GM18951 (cell line): ENCODE data around the gene CFAP161.

Experiments
- POLR2A ChIP-seq: IDR thresholded peaks from 4 replicates; pipeline ENCODE4 v1.6.1; 2011; ENCODE audit warnings: mild to moderate bottlenecking; ENCODE audit not compliant: insufficient read length, insufficient read depth; ENCODE audit errors: extremely low read depth
- in situ Hi-C: fragments of 300-500 bp; cut with MboI; formaldehyde crosslinking; loops from one replicate; pipeline ENCODE4 v1.12.0; 2022; ENCODE audit warnings: low sequenced_read_pairs, mixed read lengths, inconsistent platforms; ENCODE audit not compliant: unreplicated experiment

Gene CFAP161

DNA sequence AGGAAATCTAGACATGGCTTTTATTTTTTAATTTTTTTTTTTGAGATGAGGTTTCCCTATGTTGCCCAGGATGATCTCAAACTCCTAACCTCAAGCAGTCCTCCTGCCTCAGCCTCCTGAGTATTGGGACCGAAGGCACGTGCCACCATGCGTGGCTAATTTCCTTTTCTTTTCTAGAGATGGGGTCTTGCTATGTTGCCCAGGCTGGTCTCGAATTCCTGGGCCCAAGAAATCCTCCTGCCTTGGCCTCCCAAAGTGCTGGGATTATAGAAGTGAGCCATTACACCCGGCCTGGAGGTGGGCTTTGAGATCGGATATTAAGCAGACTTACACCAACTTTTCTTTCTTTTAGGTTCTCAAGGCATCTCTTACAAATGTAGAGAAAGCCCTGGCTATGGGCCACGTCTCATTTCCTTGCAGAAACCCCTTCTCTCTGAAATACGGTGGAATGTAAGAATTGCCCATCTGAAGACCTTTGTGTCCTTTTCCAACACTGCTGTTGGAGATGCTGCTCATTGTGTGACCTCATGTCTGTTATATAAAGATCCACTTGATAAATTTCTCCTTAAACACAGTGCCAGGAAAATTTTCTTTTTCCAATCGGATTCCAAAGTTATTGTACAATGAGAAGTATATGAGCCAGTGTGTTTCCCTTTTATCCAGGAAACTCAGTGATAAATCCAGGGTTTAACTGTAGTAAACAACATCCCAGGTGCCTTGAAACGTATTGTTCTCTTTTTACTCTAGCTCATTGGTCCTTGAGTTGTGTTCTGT, 36.8 kb upstream of the CFAP161 start:
- in situ Hi-C loops, result no loop called here
- TF ChIP-seq POLR2A, result no peak

DNA sequence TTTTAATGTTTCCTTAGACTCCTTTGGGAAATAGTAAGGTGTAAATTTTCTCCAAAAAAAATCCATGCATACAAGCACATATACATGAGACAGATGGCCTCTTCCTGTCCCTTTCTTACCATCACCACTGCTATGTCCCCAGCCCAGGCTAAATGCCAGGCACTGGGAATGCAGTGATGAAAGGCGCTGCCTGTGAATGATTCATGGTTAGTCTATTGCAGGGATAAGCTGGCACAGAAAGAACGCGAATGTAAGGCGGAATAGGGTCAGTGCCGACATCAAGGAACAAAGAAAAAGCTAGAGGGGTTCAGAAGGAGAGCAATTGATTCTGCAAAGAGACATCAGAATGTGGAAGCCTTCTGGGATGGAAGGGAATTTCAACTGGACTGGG, 36.2 kb upstream of the CFAP161 start:
- no peak for TF ChIP-seq POLR2A
- in situ Hi-C loops, result no loop called here

DNA sequence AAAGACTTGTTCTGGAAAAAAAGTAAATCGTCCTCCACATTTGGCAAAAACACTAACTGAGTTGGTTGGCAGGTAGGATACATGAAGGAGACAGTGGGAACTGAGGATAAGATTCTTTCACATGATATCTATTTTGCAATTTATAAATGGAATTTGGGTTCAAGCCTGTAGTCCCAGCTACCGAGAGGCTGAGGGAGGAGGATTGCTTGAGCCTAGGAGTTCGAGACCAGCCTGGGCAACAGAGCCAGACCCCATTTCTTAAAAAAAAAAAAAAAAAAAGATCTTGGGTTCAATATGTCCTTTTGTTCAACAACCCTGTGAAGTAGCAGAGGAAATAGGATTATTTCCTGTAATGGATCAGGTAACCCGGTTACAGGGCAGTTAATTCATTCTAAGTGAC, 35.7 kb upstream of the CFAP161 start:
- in situ Hi-C loops, result no loop called here
- TF ChIP-seq POLR2A, result no peak

DNA sequence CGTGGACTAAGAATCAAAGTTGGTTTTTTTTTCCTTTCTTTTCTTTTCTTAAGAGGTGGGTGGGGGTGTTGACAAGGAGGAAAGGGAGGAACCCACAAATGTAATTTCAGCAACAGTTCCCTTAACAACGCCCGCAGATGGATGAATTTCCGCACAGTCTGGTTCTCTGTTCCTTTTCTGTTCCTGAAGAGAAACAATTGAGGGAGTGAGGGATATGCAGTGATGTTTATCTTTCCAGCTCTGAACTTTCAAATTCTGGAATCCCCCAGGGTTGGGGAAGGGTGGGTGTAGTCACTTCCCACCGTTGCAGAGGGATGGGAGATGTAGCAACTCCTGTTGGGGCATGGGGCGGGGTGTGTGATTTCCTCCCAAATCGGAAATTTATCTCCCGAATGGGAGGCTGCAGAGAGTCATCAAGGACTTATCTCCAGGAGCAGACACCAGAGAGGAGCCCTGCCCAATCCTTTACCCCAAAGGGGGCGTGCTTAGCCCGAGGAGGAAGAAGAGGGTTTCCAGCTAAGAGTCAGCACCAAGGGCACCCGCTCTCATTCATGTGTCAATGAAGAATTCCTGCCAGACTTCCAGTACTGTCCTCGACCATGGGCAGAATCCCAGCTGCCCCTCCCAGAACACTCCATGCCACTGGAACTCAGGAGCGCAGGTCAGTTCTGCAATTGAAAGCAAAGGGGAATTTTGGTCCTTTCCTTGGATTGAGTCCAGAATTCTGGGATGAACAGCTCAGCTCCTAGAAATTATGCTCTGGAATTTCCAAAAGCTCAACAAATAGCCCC, 35.0 kb upstream of the CFAP161 start:
- TF ChIP-seq POLR2A, result no peak
- in situ Hi-C loops, result no loop called here

DNA sequence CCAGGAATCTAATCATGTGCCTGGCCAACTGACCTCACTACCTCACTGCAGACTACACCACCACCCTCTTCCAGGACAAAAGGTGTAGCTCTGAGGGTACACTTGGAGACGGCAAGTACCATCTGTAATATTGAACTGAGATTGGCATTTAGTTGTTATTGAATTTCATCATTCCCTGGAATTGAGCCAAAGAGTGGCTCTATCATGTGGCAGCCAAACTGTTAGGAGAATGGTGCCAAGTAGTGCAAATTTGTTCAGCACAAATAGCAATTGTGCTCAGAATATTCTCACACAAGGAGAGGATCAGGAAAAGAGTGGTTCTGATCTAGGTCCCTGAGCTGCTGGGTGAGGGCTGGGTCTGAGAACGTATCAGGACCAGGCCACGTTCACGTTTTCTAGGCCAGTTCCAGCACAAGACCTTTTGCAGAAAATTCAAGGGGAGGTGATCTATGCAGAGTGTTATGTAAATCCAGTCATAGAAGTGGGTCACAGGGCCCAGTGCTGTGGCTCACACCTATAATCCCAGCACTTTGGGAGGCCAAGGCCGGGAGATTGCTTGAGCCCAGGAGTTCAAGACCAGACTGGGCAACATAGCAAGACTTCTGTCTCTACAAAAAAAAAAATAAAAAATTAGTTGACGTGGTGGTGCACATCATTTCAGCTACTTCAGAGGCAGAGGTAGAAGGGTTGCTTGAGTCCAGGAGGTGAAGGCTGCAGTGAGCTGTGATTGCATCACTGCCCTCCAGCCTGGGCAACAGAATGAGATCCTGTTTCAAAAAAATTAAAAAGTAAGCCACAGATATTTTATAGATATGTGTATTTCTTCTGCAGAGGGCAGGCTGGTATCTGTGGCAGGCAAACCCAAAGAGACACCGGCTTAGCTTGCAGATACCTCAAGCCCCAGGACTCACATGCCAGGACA, 31.9 kb upstream of the CFAP161 start:
- no peak for TF ChIP-seq POLR2A
- in situ Hi-C loops, result no loop called here

DNA sequence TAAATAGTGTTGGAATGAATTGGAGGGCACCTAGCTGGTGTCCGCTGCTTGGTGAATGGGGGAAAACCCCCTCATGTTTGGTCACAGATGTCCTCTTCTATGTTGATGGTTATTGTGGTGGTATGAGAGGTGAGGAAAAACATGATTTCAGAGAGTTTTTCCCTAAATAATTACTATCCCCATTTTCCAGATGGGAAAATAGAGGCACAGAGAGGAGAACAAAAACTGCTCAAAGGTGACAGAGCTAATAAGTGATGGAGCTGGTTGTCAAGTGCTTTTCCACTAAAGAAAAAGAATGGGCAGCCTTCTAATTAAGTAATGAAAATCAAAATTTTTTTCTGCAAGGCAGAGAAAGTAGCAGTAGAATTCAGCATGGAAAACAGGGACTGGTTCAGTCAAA, 30.2 kb upstream of the CFAP161 start:
- in situ Hi-C loops, result no loop called here
- no peak for TF ChIP-seq POLR2A

DNA sequence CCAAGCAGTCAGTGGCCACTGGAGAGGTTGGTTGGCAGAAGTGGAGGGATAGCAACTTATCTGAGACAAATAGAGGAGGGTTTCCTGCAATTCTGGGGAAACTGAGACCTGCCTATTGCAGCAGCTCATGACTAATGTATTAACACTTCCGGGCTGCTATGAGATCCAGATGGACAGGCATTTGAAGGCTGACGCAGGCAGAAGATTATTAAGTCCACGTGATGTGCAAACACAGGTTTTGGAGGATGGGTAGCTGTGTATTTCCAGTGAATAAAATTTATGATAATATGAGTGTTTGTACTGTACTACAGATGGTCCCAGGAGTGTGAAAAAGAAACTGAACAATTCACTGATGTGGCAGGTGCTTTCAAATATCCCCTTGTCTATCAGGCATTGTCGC, 28.5 kb upstream of the CFAP161 start:
- TF ChIP-seq POLR2A, result no peak
- in situ Hi-C loops, result no loop called here

DNA sequence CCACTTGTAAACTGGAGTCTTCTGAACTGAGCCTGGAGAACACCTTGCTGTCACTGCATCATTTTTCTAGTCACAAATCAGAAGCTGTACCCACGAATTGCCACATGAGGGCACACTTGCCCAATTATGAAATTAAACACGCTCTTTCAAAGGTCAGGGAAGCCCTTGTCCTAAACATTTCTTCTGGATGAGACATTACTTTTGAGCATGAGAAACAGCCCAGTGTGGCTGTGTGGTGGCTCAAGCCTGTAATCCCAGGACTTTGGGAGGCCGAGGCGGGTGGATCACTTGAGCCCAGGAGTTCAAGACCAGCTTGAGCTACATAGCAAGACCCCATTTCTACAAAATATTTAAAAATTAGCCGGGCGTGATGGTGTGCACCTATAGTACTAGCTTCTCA, 27.5 kb upstream of the CFAP161 start:
- TF ChIP-seq POLR2A, result no peak
- in situ Hi-C loops, result no loop called here

DNA sequence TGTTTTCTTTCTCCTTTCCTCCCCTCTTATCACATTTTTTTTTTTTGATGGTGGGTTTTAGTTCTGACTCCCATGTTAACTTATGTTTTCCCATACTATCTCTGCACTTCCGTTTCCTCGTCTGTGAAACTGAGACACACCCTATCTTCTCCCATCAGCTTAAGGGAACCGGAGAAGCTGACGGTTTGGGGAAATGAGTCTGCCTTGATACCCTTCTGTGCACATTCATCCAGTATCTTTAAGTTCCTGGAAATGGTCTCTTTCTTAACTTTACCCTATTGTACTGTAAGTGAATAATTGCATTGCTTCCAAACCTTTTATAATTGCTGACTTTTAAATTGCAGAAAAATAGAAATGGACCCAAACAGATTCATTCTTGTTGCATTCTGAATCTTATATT, 26.2 kb upstream of the CFAP161 start:
- in situ Hi-C loops, result no loop called here
- no peak for TF ChIP-seq POLR2A

DNA sequence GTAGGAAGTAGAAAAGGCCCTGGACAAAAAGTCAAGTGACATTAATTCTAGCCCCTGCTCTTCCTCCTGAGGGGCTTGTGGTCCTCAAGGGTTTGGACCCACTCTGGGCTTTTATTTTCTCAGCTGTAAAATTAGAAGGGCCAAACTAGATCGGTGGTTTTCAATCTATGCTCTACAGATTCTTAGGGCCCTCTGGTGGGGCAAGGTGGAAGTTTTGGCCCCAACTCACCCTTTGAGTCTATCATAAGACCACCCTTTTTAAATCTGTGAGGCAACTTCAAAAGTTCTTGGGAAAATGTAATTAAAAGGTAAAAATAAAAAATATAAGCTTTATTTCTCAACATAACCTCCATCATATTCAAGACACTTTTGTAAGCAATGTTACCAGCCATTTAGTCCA, 25.6 kb upstream of the CFAP161 start:
- no peak for TF ChIP-seq POLR2A
- in situ Hi-C loops, result no loop called here

DNA sequence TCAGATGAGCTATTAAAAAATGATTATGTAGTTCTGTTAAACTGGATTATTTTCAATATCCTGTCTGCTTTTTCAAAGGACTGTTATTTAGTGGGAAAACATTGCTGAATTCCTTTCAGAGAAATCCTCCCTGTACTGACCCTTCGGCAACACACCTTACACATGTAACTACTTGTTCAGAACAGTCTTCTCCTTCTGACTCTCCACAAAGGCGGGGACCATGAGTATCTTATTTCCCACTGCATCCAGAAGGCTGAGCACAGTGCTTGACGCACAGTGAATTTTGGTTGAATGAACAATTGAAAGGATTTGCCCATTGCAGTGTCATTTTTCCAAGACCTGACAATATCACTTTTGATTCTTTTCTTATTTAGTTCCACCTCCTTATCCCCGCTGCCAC, 23.1 kb upstream of the CFAP161 start:
- in situ Hi-C loops, result loop anchor here (10.0 kb wide), 1 partner anchor 154 kb away; no protein-coding TSS in a partner anchor
- no peak for TF ChIP-seq POLR2A

DNA sequence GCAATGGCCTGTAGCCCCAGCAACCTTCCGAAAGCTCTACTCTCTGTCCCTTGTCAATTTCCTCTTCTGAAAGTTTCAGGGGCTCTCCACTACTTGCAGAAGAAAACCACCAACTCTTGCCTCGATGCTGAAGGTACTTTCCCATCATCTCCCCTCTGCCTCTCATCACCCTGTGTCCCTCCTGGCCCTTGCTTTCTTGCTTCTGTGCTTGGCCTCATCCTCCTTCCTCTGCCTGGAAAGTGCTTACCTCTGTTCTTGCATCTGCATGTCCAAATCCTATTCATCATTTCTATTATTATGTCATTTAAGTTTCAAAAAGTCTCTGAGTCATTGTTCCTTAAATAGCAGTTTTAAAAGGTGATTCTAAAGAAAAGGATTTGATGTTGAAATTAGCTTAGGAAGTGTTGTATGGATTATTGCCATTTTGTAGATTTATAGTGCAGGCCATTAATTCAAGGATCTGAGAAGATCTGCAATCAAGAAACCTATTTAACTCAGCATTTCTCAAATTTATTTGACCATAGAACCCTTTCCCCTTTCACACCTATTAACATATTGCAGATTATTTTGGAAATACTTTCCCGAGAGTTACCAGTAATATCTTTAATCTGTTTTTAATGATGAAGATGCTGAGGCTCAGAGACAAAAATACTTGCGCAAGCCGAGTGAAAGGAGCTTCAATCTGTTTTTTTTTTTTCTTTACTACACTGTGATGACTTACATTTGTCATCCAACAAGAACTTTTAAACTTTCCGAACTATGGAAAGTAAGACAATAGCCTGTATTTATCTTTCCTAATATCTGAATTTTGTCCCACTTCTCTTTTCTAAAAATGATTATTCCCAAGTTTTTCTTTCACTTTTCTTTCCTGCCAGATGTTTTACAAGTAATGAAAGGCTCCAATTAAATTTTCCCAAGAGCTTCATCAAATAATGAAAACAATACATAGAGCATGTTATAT, 22.3 kb upstream of the CFAP161 start:
- in situ Hi-C loops, result loop anchor here (10.0 kb wide), 1 partner anchor 153 kb away; no protein-coding TSS in a partner anchor
- TF ChIP-seq POLR2A, result no peak
